H9 (cell line): ENCODE results near the gene VEZF1. TPM values are rescaled to one million over a fixed set of nuclear protein-coding genes. Genes with fewer than 3 reads are reported as not detected.

Experiments
- DNase-seq: peaks from one replicate; pipeline ENCODE4 v3.0.0-alpha.2; 2017
- H2AFZ ChIP-seq: one replicate; pipeline ENCODE4 v1.6.1; 2013; ENCODE audit warnings: mild to moderate bottlenecking, low read length, control low read depth, moderate library complexity
- H2AK5ac ChIP-seq: 2 replicates; pipeline ENCODE4 v1.6.1; 2013; ENCODE audit warnings: low read length, control low read depth, mixed read lengths; ENCODE audit not compliant: insufficient read length
- H2BK120ac ChIP-seq: one replicate; pipeline ENCODE4 v1.6.1; 2013; ENCODE audit warnings: low read depth, mild to moderate bottlenecking, low read length, control low read depth, inconsistent platforms; ENCODE audit not compliant: poor library complexity, severe bottlenecking
- H2BK12ac ChIP-seq: 2 replicates; pipeline ENCODE4 v1.6.1; 2013; ENCODE audit warnings: low read length, control low read depth, mixed read lengths, low read depth; ENCODE audit not compliant: insufficient read length
- H2BK15ac ChIP-seq: 2 replicates; pipeline ENCODE4 v1.6.1; 2013; ENCODE audit warnings: low read depth, low read length, control low read depth
- H2BK20ac ChIP-seq: one replicate; pipeline ENCODE4 v1.6.1; 2013; ENCODE audit warnings: low read depth, mild to moderate bottlenecking, low read length, control low read depth, inconsistent platforms; ENCODE audit not compliant: poor library complexity, severe bottlenecking
- H2BK5ac ChIP-seq: 2 replicates; pipeline ENCODE4 v1.6.1; 2013; ENCODE audit warnings: low read length, control low read depth, mixed read lengths; ENCODE audit not compliant: insufficient read length
- H3K14ac ChIP-seq: 2 replicates; pipeline ENCODE4 v1.6.1; 2013; ENCODE audit warnings: low read length, control low read depth; ENCODE audit not compliant: insufficient read depth
- H3K18ac ChIP-seq: 2 replicates; pipeline ENCODE4 v1.6.1; 2013; ENCODE audit warnings: low read depth, mild to moderate bottlenecking, mixed read lengths, low read length, control low read depth; ENCODE audit not compliant: insufficient read length
- H3K23ac ChIP-seq: 2 replicates; pipeline ENCODE4 v1.6.1; 2013; ENCODE audit warnings: low read length, control low read depth, mixed read lengths, low read depth; ENCODE audit not compliant: insufficient read length
- H3K23me2 ChIP-seq: 2 replicates; pipeline ENCODE4 v1.6.1; 2013; ENCODE audit warnings: low read depth, mild to moderate bottlenecking, mixed read lengths, low read length, control low read depth; ENCODE audit not compliant: insufficient read length, poor library complexity, severe bottlenecking
- H3K27ac ChIP-seq: 2 replicates; pipeline ENCODE4 v1.5.1; 2013; ENCODE audit warnings: low read length, control low read depth, mixed read lengths, low read depth; ENCODE audit not compliant: insufficient read length
- H3K27me3 ChIP-seq: 2 replicates; pipeline ENCODE4 v1.6.1; 2013; ENCODE audit warnings: low read length, control low read depth, inconsistent platforms; ENCODE audit not compliant: insufficient read depth
- H3K4ac ChIP-seq: 2 replicates; pipeline ENCODE4 v1.6.1; 2013; ENCODE audit warnings: low read depth, mild to moderate bottlenecking, control low read depth, inconsistent platforms, low read length, moderate library complexity
- H3K4me1 ChIP-seq: 2 replicates; pipeline ENCODE4 v1.6.1; 2013; ENCODE audit warnings: low read length, control low read depth, inconsistent platforms; ENCODE audit not compliant: insufficient read depth
- H3K4me2 ChIP-seq: 2 replicates; pipeline ENCODE4 v1.6.1; 2013; ENCODE audit warnings: low read length, control low read depth, mixed read lengths; ENCODE audit not compliant: insufficient read length, insufficient read depth
- H3K56ac ChIP-seq: 2 replicates; pipeline ENCODE4 v1.6.1; 2013; ENCODE audit warnings: low read depth, mild to moderate bottlenecking, mixed read lengths, low read length, control low read depth; ENCODE audit not compliant: insufficient read length
- H3K79me1 ChIP-seq: 2 replicates; pipeline ENCODE4 v1.6.1; 2013; ENCODE audit warnings: low read depth, mild to moderate bottlenecking, moderate library complexity, low read length, control low read depth, inconsistent platforms; ENCODE audit not compliant: insufficient read depth, poor library complexity, severe bottlenecking
- H3K79me2 ChIP-seq: 2 replicates; pipeline ENCODE4 v1.6.1; 2013; ENCODE audit warnings: low read length, control low read depth, inconsistent platforms; ENCODE audit not compliant: insufficient read depth
- H3K9ac ChIP-seq: 2 replicates; pipeline ENCODE4 v1.6.1; 2013; ENCODE audit warnings: low read length, control low read depth, mixed read lengths; ENCODE audit not compliant: insufficient read length; ENCODE audit errors: extremely low read depth
- H3K9me3 ChIP-seq: one replicate; pipeline ENCODE4 v1.6.1; 2013; ENCODE audit warnings: low read depth, low read length, inconsistent platforms; ENCODE audit not compliant: control insufficient read depth
- H3T11ph ChIP-seq: one replicate; pipeline ENCODE4 v1.6.1; 2013; ENCODE audit warnings: mild to moderate bottlenecking, low read length, control low read depth, inconsistent platforms
- H4K20me1 ChIP-seq: one replicate; pipeline ENCODE4 v1.6.1; 2013; ENCODE audit not compliant: control insufficient read depth, insufficient read length, insufficient read depth
- H4K5ac ChIP-seq: 2 replicates; pipeline ENCODE4 v1.6.1; 2013; ENCODE audit warnings: low read depth, mild to moderate bottlenecking, mixed read lengths, low read length, control low read depth; ENCODE audit not compliant: insufficient read length
- H4K8ac ChIP-seq: replicated peaks from 2 replicates; pipeline ENCODE4 v1.6.1; 2013; ENCODE audit warnings: low read length, control low read depth, mixed read lengths, low read depth; ENCODE audit not compliant: insufficient read length
- H4K91ac ChIP-seq: 2 replicates; pipeline ENCODE4 v1.6.1; 2013; ENCODE audit warnings: low read depth, mild to moderate bottlenecking, moderate library complexity, mixed read lengths, low read length, control low read depth; ENCODE audit not compliant: insufficient read length
- H3K27ac Mint-ChIP-seq, 3 experiments: 2 replicates in 2 of 3; 3 replicates in 1 of 3; pipeline ENCODE4 v1.8.0; 2020 to 2021; ENCODE audit warnings: mixed read lengths in 3 of 3, mild to moderate bottlenecking in 1 of 3, moderate library complexity in 1 of 3
- H3K27me3 Mint-ChIP-seq: 2 replicates; pipeline ENCODE4 v1.8.0; 2021; ENCODE audit warnings: low read depth, mild to moderate bottlenecking, moderate library complexity, mixed read lengths
- H3K36me3 Mint-ChIP-seq, 3 experiments: 2 replicates in 2 of 3; 3 replicates in 1 of 3; pipeline ENCODE4 v1.8.0; 2020 to 2021; ENCODE audit warnings: low read depth in 3 of 3, mixed read lengths in 3 of 3; ENCODE audit not compliant: insufficient read depth in 1 of 3
- H3K4me1 Mint-ChIP-seq, 2 experiments: 2 replicates each; pipeline ENCODE4 v1.8.0; 2020; ENCODE audit warnings: mixed read lengths in 2 of 2
- H3K4me3 Mint-ChIP-seq, 2 experiments: 2 replicates in 1 of 2; 3 replicates in 1 of 2; pipeline ENCODE4 v1.8.0; 2020 to 2021; ENCODE audit warnings: mild to moderate bottlenecking in 2 of 2, mixed read lengths in 2 of 2, moderate library complexity in 1 of 2
- H3K9me3 Mint-ChIP-seq, 2 experiments: 2 replicates in 1 of 2; 3 replicates in 1 of 2; pipeline ENCODE4 v1.8.0; 2020; ENCODE audit warnings: mild to moderate bottlenecking in 2 of 2, mixed read lengths in 2 of 2, moderate library complexity in 1 of 2
- WGBS: extraction: QIAGEN DNeasy Blood & Tissue Kit; methylation state at CpG from one replicate; pipeline ENCODE4 v1.1.7; 2013; ENCODE audit warnings: missing lambda C conversion rate, low lambda C conversion rate, mixed read lengths; ENCODE audit not compliant: insufficient read length; ENCODE audit errors: extremely low coverage; 5-methylcytosine and 5-hydroxymethylcytosine counted together
- total RNA-seq: library from RNA; stranded (reverse); gene quantifications from 2 replicates; pipeline ENCODE4 v1.2.1, GENCODE V29; 2021
- TF ChIP-seq, protein P1 (sequence below): fragments of 200-600 bp; sonication (generic); conservative IDR thresholded peaks from 3 replicates; pipeline ENCODE4 v1.8.0; 2021; ENCODE audit warnings: antibody characterized with exemption, mild to moderate bottlenecking

The VEZF1 gene
- total RNA-seq, 1 experiment from 2014 or later = 58.1 TPM

DNA sequence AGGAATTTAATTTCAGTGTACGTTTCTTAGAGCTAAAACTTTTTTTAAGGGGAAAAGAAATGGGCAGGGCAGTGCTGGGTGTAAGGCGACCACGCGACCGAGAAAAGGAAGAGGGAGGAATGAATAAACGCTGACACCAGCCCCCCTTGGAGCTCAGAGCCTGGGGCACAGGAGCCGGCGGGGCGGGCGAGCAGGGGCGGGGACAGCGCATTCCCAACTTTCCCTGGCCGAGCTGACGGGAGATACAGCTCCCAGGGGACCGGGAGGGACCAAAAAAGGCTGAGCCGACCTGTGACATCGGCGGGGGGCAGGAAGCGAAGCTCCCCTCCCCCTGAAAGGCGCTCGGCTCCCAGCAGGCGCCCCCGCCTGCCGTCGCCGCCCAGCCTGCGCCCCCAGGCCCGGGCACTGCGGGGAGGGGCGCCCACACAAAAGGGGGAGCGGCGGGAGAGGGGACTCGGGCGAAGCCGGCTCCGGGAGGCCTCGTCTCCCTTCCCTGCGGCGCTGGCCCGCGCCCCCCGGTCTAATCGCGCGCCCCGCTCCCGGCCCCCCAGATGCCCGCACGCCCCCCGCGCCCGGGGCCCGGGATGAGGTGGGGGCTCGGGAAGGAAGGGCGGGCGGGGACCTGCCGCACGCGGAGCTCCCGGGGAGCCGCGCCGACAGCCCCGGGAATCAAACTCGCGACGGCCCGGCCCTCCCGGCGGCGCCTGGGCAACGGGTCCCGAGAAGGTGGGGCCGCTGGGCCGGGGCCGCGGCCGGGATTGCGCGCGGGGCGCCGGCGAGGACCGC, 33.5 kb downstream of the VEZF1 start:
- Histone ChIP-seq H3K79me1 (no peaks in the 10 kb centered on the region), H3K27ac (no peak overlapping the region), H3K79me2 (no peaks in the 10 kb centered on the region), H3K18ac (no peak overlapping the region), H2AFZ (no peak overlapping the region), H3K4ac (no peak overlapping the region), H4K5ac (no peak overlapping the region), H4K91ac (no peak overlapping the region), H3K14ac (peak overlapping the region; percentile 61; the same call in 1 of the 2 replicates), H3T11ph (no peak overlapping the region), H3K56ac (no peak overlapping the region), H3K9ac (no peak overlapping the region), H3K23me2 (peaks cover 22% of the 10 kb centered on the region), H3K23ac (no peak overlapping the region), H3K27me3 (peaks cover 6% of the 10 kb centered on the region), H2BK5ac (no peak overlapping the region), H3K4me2 (peak overlapping the region; percentile 23), H2AK5ac (no peak overlapping the region), H2BK15ac (no peak overlapping the region), H2BK120ac (no peak overlapping the region), H2BK12ac (no peak overlapping the region), H3K9me3 (no peaks in the 10 kb centered on the region), H3K4me1 (no peaks in the 10 kb centered on the region; the same call in 1 of the 2 replicates), H4K8ac (no peak overlapping the region), H2BK20ac (no peak overlapping the region), H4K20me1 (no peaks in the 10 kb centered on the region)
- H3K27ac Mint-ChIP-seq = peak overlapping the region in 1 of 3 experiments; percentile 21; a peak in 3 of 7 replicates
- H3K4me3 Mint-ChIP-seq = peak overlapping the region; percentile 65 to 83
- H3K9me3 Mint-ChIP-seq = peaks cover 0 to 2% of the 10 kb centered on the region in 2 experiments; a peak in 1 of 5 replicates
- peak; percentile 86 for DNase-seq
- TF ChIP-seq, protein P1, sequence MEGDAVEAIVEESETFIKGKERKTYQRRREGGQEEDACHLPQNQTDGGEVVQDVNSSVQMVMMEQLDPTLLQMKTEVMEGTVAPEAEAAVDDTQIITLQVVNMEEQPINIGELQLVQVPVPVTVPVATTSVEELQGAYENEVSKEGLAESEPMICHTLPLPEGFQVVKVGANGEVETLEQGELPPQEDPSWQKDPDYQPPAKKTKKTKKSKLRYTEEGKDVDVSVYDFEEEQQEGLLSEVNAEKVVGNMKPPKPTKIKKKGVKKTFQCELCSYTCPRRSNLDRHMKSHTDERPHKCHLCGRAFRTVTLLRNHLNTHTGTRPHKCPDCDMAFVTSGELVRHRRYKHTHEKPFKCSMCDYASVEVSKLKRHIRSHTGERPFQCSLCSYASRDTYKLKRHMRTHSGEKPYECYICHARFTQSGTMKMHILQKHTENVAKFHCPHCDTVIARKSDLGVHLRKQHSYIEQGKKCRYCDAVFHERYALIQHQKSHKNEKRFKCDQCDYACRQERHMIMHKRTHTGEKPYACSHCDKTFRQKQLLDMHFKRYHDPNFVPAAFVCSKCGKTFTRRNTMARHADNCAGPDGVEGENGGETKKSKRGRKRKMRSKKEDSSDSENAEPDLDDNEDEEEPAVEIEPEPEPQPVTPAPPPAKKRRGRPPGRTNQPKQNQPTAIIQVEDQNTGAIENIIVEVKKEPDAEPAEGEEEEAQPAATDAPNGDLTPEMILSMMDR = no peak
- WGBS = no CpG with 5 or more reads among the region's 85 CpGs
- peaks cover 52% of the 10 kb centered on the region for H3K27me3 Mint-ChIP-seq
- H3K36me3 Mint-ChIP-seq = 0 out of 7 replicates have a peak, but pooled peaks cover 0 to 3% (median 0%) of the 10 kb centered on the region in 3 experiments
- H3K4me1 Mint-ChIP-seq = peaks cover 49 to 50% of the 10 kb centered on the region in 2 experiments
